WTC11 (cell line): Measurements from ENCODE around the gene TMEM250. TPM values are rescaled to one million over a fixed set of nuclear protein-coding genes. Genes with fewer than 3 reads are reported as not detected.

Source experiments
- ATAC-seq: fragments of 200-7000 bp; cut with Tn5 transposase; 2 replicates; pipeline ENCODE4 v1.10.0; 2021; ENCODE audit warnings: mild to moderate bottlenecking, moderate library complexity
- CTCF ChIA-PET: fragments of 300-600 bp; sonication (Branson Sonifier 250); formaldehyde crosslinking; loops from one replicate; lab custom pipeline; 2021; ENCODE audit warnings: antibody characterized with exemption; lab: Charles Lee
- POLR2A ChIA-PET: fragments of 350-600 bp; sonication (Branson Sonifier 250); formaldehyde crosslinking; loops from one replicate; lab custom pipeline; 2021; ENCODE audit warnings: antibody characterized with exemption; lab: Charles Lee
- DNase-seq: peaks from one replicate; pipeline ENCODE4 v3.0.0; 2021; ENCODE audit warnings: low spot score
- H3K27ac Mint-ChIP-seq: 2 replicates; pipeline ENCODE4 v1.8.0; 2021; ENCODE audit warnings: mixed read lengths
- H3K27me3 Mint-ChIP-seq: 2 replicates; pipeline ENCODE4 v1.8.0; 2021; ENCODE audit warnings: low read depth, mild to moderate bottlenecking, moderate library complexity, mixed read lengths
- H3K36me3 Mint-ChIP-seq: 2 replicates; pipeline ENCODE4 v1.8.0; 2021; ENCODE audit warnings: mixed read lengths
- H3K4me1 Mint-ChIP-seq: 2 replicates; pipeline ENCODE4 v1.8.0; 2022; ENCODE audit warnings: mixed read lengths
- H3K4me3 Mint-ChIP-seq: 2 replicates; pipeline ENCODE4 v1.8.0; 2021; ENCODE audit warnings: mild to moderate bottlenecking, moderate library complexity, mixed read lengths
- H3K9me3 Mint-ChIP-seq: 2 replicates; pipeline ENCODE4 v1.8.0; 2021; ENCODE audit warnings: mixed read lengths
- FOXP1 ChIP-seq: sonication (generic); formaldehyde crosslinking; IDR thresholded peaks from 2 replicates; pipeline ENCODE4 v1.8.0; 2022; ENCODE audit warnings: missing genetic modification reagents, mild to moderate bottlenecking, moderate library complexity, borderline replicate concordance
- GRHL2 ChIP-seq: fragments of 250-450 bp; sonication (Bioruptor Pico); IDR thresholded peaks from 2 replicates; pipeline ENCODE4 v1.8.0; 2022; ENCODE audit warnings: mild to moderate bottlenecking, moderate library complexity; ENCODE audit not compliant: insufficient replicate concordance, severe bottlenecking
- JUN ChIP-seq: sonication (generic); formaldehyde crosslinking; IDR thresholded peaks from 2 replicates; pipeline ENCODE4 v1.8.0; 2023; ENCODE audit warnings: mild to moderate bottlenecking, missing genetic modification reagents
- MXD4 ChIP-seq: fragments of 250-450 bp; sonication (Bioruptor Pico); IDR thresholded peaks from 2 replicates; pipeline ENCODE4 v1.8.0; 2021; ENCODE audit warnings: mild to moderate bottlenecking, moderate library complexity, borderline replicate concordance
- NFATC4 ChIP-seq: fragments of 250-450 bp; sonication (Bioruptor Pico); IDR thresholded peaks from 2 replicates; pipeline ENCODE4 v1.9.0; 2021; ENCODE audit warnings: mild to moderate bottlenecking
- NFYB ChIP-seq: sonication (generic); formaldehyde crosslinking; conservative IDR thresholded peaks from 2 replicates; pipeline ENCODE4 v1.8.0; 2022; ENCODE audit warnings: low read depth, missing genetic modification reagents
- PRRX2 ChIP-seq: fragments of 250-450 bp; sonication (Bioruptor Pico); IDR thresholded peaks from 2 replicates; pipeline ENCODE4 v1.8.0; 2021; ENCODE audit warnings: mild to moderate bottlenecking
- TEAD4 ChIP-seq: sonication (generic); formaldehyde crosslinking; IDR thresholded peaks from 2 replicates; pipeline ENCODE4 v1.8.0; 2022; ENCODE audit warnings: mild to moderate bottlenecking, missing genetic modification reagents
- ZBTB21 ChIP-seq: sonication (generic); formaldehyde crosslinking; IDR thresholded peaks from 2 replicates; pipeline ENCODE4 v1.8.1; 2023; ENCODE audit warnings: mild to moderate bottlenecking, missing genetic modification reagents, borderline replicate concordance
- ZNF423 ChIP-seq: fragments of 250-450 bp; sonication (Bioruptor Pico); IDR thresholded peaks from 2 replicates; pipeline ENCODE4 v2.1.2; 2022; ENCODE audit warnings: mild to moderate bottlenecking, moderate library complexity
- total RNA-seq: library from RNA; stranded (reverse); gene quantifications from 3 replicates; pipeline ENCODE4 v1.2.3, GENCODE V29; 2021
- TF ChIP-seq, protein P1 (sequence below): fragments of 250-450 bp; sonication (Bioruptor Pico); IDR thresholded peaks from 2 replicates; pipeline ENCODE4 v1.8.0; 2021; ENCODE audit warnings: mild to moderate bottlenecking
- TF ChIP-seq, protein P2 (sequence below): sonication (generic); formaldehyde crosslinking; IDR thresholded peaks from 2 replicates; pipeline ENCODE4 v1.8.1; 2023; ENCODE audit warnings: mild to moderate bottlenecking, missing genetic modification reagents, moderate library complexity
- TF ChIP-seq, protein P3 (sequence below): fragments of 250-450 bp; sonication (Bioruptor Pico); conservative IDR thresholded peaks from 2 replicates; pipeline ENCODE4 v1.9.0; 2021; ENCODE audit warnings: mild to moderate bottlenecking
- TF ChIP-seq, protein P4 (sequence below): sonication (generic); formaldehyde crosslinking; IDR thresholded peaks from 2 replicates; pipeline ENCODE4 v1.8.0; 2022; ENCODE audit warnings: mild to moderate bottlenecking, missing genetic modification reagents
- TF ChIP-seq, protein P5 (sequence below): sonication (generic); formaldehyde crosslinking; IDR thresholded peaks from 2 replicates; pipeline ENCODE4 v1.8.1; 2022; ENCODE audit warnings: low read depth, missing genetic modification reagents, borderline replicate concordance
- TF ChIP-seq, protein P6 (sequence below): sonication (generic); formaldehyde crosslinking; IDR thresholded peaks from 2 replicates; pipeline ENCODE4 v1.8.0; 2023; ENCODE audit warnings: missing genetic modification reagents
- TF ChIP-seq, protein P7 (sequence below): fragments of 250-450 bp; sonication (Bioruptor Pico); IDR thresholded peaks from 2 replicates; pipeline ENCODE4 v1.9.0; 2021; ENCODE audit warnings: mild to moderate bottlenecking, borderline replicate concordance
- TF ChIP-seq, protein P8 (sequence below): sonication (generic); formaldehyde crosslinking; IDR thresholded peaks from 2 replicates; pipeline ENCODE4 v1.8.0; 2023; ENCODE audit warnings: mild to moderate bottlenecking, missing genetic modification reagents
- TF ChIP-seq, protein P9 (sequence below): sonication (generic); formaldehyde crosslinking; IDR thresholded peaks from 2 replicates; pipeline ENCODE4 v1.8.0; 2022; ENCODE audit warnings: mild to moderate bottlenecking, missing genetic modification reagents

TMEM250 gene
- total RNA-seq, 1 experiment from 2014 or later = 39.4 TPM

DNA sequence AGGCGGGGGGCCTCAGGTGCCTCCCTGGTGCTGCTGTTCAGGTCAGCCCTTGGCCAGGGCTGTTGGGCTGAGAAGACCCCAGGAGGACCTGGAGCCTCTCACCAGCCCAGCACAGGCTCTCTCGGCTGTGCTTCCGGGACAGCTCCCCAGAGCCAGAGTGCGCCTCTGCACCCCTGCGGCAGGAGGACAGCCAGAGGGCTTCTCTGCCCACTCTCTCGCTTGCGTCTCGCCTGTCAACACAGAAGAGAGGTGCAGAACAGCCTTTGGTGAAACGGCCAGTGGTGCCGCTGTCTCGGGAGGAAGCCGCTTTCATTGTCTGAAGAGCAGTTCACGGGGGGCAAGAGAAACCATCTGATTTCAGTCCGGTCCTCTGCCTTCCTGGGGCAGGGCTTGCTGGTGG, 19.8 kb downstream of the TMEM250 start:
- Mint-ChIP-seq H3K36me3 (no peaks in the 10 kb centered on the region), H3K9me3 (no peaks in the 10 kb centered on the region), H3K27ac (peak overlapping the region; percentile 58), H3K4me1 (peaks cover 23% of the 10 kb centered on the region), H3K4me3 (no peak overlapping the region), H3K27me3 (peaks cover 30% of the 10 kb centered on the region)
- CTCF ChIA-PET = interaction anchor here (0.8 to 1.4 kb wide), 4 partner anchors 23 to 132 kb away, joined by 3 to 5 read pairs (median 4); no protein-coding TSS in a partner anchor
- POLR2A ChIA-PET = no interaction called here
- ATAC-seq (no peak), DNase-seq (no peak)
- TF ChIP-seq PRRX2 (CRISPR knock-in tag) (no peak), NFATC4 (CRISPR knock-in tag) (no peak), JUN (CRISPR knock-in tag) (no peak), MXD4 (CRISPR knock-in tag) (no peak), TEAD4 (CRISPR knock-in tag) (no peak), GRHL2 (no peak), ZNF423 (CRISPR knock-in tag) (no peak), NFYB (CRISPR knock-in tag) (no peak), FOXP1 (CRISPR knock-in tag) (no peak), ZBTB21 (CRISPR knock-in tag) (no peak)
- TF ChIP-seq, protein P1, sequence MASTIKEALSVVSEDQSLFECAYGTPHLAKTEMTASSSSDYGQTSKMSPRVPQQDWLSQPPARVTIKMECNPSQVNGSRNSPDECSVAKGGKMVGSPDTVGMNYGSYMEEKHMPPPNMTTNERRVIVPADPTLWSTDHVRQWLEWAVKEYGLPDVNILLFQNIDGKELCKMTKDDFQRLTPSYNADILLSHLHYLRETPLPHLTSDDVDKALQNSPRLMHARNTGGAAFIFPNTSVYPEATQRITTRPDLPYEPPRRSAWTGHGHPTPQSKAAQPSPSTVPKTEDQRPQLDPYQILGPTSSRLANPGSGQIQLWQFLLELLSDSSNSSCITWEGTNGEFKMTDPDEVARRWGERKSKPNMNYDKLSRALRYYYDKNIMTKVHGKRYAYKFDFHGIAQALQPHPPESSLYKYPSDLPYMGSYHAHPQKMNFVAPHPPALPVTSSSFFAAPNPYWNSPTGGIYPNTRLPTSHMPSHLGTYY = no peak
- TF ChIP-seq, protein P2, sequence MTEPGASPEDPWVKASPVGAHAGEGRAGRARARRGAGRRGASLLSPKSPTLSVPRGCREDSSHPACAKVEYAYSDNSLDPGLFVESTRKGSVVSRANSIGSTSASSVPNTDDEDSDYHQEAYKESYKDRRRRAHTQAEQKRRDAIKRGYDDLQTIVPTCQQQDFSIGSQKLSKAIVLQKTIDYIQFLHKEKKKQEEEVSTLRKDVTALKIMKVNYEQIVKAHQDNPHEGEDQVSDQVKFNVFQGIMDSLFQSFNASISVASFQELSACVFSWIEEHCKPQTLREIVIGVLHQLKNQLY (CRISPR knock-in tag) = no peak
- TF ChIP-seq, protein P3, sequence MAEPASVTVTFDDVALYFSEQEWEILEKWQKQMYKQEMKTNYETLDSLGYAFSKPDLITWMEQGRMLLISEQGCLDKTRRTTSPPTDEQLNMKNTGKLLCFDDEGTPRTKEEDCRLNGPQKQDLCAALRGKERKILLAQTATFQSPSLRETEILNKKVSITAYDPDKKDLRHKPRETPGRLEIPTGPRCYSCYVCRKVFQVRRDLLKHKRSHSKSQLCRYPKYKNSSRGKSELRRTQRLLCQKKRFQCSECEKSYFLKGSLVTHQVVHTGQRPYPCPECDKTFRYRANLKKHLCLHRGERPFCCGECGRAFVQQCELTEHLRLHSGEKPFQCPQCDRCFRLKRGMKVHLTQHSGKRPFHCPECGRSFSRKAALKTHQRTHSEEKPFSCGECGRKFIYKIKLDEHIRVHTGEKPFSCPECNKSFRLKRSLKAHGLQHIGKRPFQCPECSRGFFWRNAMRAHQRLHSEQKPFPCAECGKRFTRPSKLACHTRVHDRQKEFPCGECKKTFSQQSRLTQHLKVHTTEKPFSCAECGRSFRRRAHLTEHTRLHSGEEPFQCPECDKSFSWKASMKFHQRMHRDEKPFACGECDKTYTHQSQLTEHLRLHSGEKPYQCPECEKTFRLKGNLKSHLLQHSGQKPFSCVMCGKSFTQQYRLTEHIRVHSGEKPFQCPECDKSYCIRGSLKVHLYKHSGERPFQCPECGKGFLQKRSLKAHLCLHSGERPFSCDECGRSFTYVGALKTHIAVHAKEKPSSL (CRISPR knock-in tag) = no peak
- TF ChIP-seq, protein P4, sequence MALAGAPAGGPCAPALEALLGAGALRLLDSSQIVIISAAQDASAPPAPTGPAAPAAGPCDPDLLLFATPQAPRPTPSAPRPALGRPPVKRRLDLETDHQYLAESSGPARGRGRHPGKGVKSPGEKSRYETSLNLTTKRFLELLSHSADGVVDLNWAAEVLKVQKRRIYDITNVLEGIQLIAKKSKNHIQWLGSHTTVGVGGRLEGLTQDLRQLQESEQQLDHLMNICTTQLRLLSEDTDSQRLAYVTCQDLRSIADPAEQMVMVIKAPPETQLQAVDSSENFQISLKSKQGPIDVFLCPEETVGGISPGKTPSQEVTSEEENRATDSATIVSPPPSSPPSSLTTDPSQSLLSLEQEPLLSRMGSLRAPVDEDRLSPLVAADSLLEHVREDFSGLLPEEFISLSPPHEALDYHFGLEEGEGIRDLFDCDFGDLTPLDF = no peak
- TF ChIP-seq, protein P5, sequence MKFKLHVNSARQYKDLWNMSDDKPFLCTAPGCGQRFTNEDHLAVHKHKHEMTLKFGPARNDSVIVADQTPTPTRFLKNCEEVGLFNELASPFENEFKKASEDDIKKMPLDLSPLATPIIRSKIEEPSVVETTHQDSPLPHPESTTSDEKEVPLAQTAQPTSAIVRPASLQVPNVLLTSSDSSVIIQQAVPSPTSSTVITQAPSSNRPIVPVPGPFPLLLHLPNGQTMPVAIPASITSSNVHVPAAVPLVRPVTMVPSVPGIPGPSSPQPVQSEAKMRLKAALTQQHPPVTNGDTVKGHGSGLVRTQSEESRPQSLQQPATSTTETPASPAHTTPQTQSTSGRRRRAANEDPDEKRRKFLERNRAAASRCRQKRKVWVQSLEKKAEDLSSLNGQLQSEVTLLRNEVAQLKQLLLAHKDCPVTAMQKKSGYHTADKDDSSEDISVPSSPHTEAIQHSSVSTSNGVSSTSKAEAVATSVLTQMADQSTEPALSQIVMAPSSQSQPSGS = no peak
- TF ChIP-seq, protein P6, sequence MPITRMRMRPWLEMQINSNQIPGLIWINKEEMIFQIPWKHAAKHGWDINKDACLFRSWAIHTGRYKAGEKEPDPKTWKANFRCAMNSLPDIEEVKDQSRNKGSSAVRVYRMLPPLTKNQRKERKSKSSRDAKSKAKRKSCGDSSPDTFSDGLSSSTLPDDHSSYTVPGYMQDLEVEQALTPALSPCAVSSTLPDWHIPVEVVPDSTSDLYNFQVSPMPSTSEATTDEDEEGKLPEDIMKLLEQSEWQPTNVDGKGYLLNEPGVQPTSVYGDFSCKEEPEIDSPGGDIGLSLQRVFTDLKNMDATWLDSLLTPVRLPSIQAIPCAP (CRISPR knock-in tag) = no peak
- TF ChIP-seq, protein P7, sequence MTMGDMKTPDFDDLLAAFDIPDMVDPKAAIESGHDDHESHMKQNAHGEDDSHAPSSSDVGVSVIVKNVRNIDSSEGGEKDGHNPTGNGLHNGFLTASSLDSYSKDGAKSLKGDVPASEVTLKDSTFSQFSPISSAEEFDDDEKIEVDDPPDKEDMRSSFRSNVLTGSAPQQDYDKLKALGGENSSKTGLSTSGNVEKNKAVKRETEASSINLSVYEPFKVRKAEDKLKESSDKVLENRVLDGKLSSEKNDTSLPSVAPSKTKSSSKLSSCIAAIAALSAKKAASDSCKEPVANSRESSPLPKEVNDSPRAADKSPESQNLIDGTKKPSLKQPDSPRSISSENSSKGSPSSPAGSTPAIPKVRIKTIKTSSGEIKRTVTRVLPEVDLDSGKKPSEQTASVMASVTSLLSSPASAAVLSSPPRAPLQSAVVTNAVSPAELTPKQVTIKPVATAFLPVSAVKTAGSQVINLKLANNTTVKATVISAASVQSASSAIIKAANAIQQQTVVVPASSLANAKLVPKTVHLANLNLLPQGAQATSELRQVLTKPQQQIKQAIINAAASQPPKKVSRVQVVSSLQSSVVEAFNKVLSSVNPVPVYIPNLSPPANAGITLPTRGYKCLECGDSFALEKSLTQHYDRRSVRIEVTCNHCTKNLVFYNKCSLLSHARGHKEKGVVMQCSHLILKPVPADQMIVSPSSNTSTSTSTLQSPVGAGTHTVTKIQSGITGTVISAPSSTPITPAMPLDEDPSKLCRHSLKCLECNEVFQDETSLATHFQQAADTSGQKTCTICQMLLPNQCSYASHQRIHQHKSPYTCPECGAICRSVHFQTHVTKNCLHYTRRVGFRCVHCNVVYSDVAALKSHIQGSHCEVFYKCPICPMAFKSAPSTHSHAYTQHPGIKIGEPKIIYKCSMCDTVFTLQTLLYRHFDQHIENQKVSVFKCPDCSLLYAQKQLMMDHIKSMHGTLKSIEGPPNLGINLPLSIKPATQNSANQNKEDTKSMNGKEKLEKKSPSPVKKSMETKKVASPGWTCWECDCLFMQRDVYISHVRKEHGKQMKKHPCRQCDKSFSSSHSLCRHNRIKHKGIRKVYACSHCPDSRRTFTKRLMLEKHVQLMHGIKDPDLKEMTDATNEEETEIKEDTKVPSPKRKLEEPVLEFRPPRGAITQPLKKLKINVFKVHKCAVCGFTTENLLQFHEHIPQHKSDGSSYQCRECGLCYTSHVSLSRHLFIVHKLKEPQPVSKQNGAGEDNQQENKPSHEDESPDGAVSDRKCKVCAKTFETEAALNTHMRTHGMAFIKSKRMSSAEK (CRISPR knock-in tag) = no peak
- TF ChIP-seq, protein P8, sequence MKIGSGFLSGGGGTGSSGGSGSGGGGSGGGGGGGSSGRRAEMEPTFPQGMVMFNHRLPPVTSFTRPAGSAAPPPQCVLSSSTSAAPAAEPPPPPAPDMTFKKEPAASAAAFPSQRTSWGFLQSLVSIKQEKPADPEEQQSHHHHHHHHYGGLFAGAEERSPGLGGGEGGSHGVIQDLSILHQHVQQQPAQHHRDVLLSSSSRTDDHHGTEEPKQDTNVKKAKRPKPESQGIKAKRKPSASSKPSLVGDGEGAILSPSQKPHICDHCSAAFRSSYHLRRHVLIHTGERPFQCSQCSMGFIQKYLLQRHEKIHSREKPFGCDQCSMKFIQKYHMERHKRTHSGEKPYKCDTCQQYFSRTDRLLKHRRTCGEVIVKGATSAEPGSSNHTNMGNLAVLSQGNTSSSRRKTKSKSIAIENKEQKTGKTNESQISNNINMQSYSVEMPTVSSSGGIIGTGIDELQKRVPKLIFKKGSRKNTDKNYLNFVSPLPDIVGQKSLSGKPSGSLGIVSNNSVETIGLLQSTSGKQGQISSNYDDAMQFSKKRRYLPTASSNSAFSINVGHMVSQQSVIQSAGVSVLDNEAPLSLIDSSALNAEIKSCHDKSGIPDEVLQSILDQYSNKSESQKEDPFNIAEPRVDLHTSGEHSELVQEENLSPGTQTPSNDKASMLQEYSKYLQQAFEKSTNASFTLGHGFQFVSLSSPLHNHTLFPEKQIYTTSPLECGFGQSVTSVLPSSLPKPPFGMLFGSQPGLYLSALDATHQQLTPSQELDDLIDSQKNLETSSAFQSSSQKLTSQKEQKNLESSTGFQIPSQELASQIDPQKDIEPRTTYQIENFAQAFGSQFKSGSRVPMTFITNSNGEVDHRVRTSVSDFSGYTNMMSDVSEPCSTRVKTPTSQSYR (CRISPR knock-in tag) = no peak
- TF ChIP-seq, protein P9, sequence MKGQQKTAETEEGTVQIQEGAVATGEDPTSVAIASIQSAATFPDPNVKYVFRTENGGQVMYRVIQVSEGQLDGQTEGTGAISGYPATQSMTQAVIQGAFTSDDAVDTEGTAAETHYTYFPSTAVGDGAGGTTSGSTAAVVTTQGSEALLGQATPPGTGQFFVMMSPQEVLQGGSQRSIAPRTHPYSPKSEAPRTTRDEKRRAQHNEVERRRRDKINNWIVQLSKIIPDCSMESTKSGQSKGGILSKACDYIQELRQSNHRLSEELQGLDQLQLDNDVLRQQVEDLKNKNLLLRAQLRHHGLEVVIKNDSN (CRISPR knock-in tag) = no peak
